ENCODE data around the gene XPNPEP1.

- TF ChIP-seq CTCF (conservative IDR thresholded peaks at IDR 0.05; ENCODE audit: low read depth, low read length) (no peak), EZH2 (IDR thresholded peaks at IDR 0.05; ENCODE audit: borderline replicate concordance, low read depth, low read length, poor library complexity, severe bottlenecking) (no peak)
These were observed 21.3 kb upstream of the XPNPEP1 start for GRCh38 chr10:109944613-109945012.
